Body of pancreas (tissue), 4 donors: ENCODE data around the gene MORF4L2.

Experiments used
- CTCF ChIP-seq, 7 experiments: fragments of 450-650 bp in 4 of 7; fragments of 200-600 bp in 3 of 7; sonication (generic) in 3 of 7; IDR thresholded peaks; one replicate each; pipeline ENCODE4 v1.5.1; 2016 to 2019; ENCODE audit warnings: antibody characterized with exemption in 7 of 7
- POLR2A ChIP-seq, 3 donors: fragments of 450-650 bp; IDR thresholded peaks; one replicate each; pipeline ENCODE4 v1.6.1; 2016; ENCODE audit warnings: antibody characterized with exemption in 3 of 3, mild to moderate bottlenecking in 2 of 3

GRCh38 chrX:103674531-103675454 lies 11.7 kb downstream of the MORF4L2 start:
- no peak for TF ChIP-seq CTCF (IDR thresholded peaks at IDR 0.05)
- TF ChIP-seq POLR2A (IDR thresholded peaks at IDR 0.05), result no peak
